NT2/D1 (cell line): ENCODE results near the gene RAD50.

Experiments
- DNase-seq: peaks from one replicate; pipeline ENCODE4 v3.0.0-alpha.2; 2011; ENCODE audit warnings: low read depth, low spot score
- H3K27me3 ChIP-seq: 2 replicates; pipeline ENCODE4 v1.6.0; 2011; ENCODE audit warnings: mild to moderate bottlenecking; ENCODE audit not compliant: insufficient read length, insufficient read depth
- H3K36me3 ChIP-seq: 2 replicates; pipeline ENCODE4 v1.6.1; 2011; ENCODE audit warnings: mild to moderate bottlenecking, low read length, mixed read lengths; ENCODE audit not compliant: insufficient read depth, insufficient read length
- H3K4me1 ChIP-seq: 2 replicates; pipeline ENCODE4 v1.5.1; 2011; ENCODE audit not compliant: insufficient read depth, insufficient read length
- H3K4me3 ChIP-seq: 2 replicates; pipeline ENCODE4 v1.5.1; 2011; ENCODE audit warnings: low read depth; ENCODE audit not compliant: insufficient read length
- H3K9ac ChIP-seq: 2 replicates; pipeline ENCODE4 v1.6.0; 2011; ENCODE audit warnings: low read depth; ENCODE audit not compliant: insufficient read length
- H3K9me3 ChIP-seq: 2 replicates; pipeline ENCODE4 v1.5.1; 2011; ENCODE audit warnings: mild to moderate bottlenecking, low read length; ENCODE audit not compliant: insufficient read depth
- SUZ12 ChIP-seq: IDR thresholded peaks from 2 replicates; pipeline ENCODE4 v1.6.1; 2011; ENCODE audit not compliant: insufficient read length, insufficient read depth; ENCODE audit errors: extremely low read depth
- YY1 ChIP-seq: IDR thresholded peaks from 2 replicates; pipeline ENCODE4 v1.6.1; 2011; ENCODE audit not compliant: insufficient read length, insufficient read depth
- ZNF274 ChIP-seq: IDR thresholded peaks from 2 replicates; pipeline ENCODE4 v1.6.1; 2011; ENCODE audit warnings: mild to moderate bottlenecking, low read depth, low read length

RAD50 gene

DNA sequence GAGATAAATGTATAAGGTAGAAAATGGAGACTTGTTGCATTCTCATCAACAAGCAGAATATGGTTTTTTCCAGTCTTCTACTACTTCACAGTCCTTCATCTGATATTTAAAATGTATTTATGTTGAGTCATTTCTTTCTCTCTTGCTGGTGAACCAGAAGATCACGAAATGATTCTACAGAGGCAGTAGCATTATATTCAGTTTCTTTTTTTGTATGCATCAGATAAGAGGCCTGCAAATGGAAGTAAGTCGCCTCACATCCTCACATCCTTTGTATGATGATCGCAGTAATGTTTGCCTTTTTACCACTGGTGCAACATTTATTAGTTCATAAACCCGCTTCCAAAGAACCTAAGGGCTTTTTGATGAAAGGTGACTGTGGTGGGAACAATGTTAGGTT is 79.1 kb downstream of the RAD50 start:
- no peaks in the 10 kb centered on the region for H3K9me3 ChIP-seq
- TF ChIP-seq SUZ12 (no peak), YY1 (no peak), ZNF274 (no peak)
- H3K27me3 ChIP-seq = no peaks in the 10 kb centered on the region
- peaks cover 23% of the 10 kb centered on the region for H3K36me3 ChIP-seq
- H3K4me3 ChIP-seq = no peak overlapping the region
- H3K9ac ChIP-seq = no peak overlapping the region
- no peak for DNase-seq
- no peaks in the 10 kb centered on the region for H3K4me1 ChIP-seq

DNA sequence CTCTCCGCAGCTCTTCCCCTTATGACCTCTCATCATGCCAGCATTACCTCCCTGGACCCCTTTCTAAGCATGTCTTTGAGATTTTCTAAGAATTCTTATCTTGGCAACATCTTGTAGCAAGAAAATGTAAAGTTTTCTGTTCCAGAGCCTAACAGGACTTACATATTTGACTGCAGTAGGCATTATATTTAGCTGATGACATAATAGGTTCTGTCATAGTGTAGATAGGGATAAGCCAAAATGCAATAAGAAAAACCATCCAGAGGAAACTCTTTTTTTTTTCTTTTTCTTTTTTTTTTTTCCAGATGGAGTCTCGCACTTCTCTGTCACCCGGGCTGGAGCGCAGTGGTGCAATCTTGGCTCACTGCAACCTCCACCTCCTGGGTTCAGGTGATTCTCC is 80.5 kb downstream of the RAD50 start:
- no peak for DNase-seq
- no peak for TF ChIP-seq SUZ12
- TF ChIP-seq YY1 = no peak
- TF ChIP-seq ZNF274 = no peak
- H3K9ac ChIP-seq = no peak overlapping the region
- H3K4me3 ChIP-seq = no peak overlapping the region
- H3K36me3 ChIP-seq = peaks cover 35% of the 10 kb centered on the region
- H3K27me3 ChIP-seq = no peaks in the 10 kb centered on the region
- H3K4me1 ChIP-seq = no peaks in the 10 kb centered on the region
- H3K9me3 ChIP-seq = no peaks in the 10 kb centered on the region

GRCh38 chr5:132639706-132640130 is 82.9 kb downstream of the RAD50 start:
- Histone ChIP-seq H3K27me3 (no peaks in the 10 kb centered on the region), H3K9me3 (no peaks in the 10 kb centered on the region), H3K4me3 (no peak overlapping the region), H3K9ac (no peak overlapping the region), H3K36me3 (peaks cover 50% of the 10 kb centered on the region), H3K4me1 (no peaks in the 10 kb centered on the region)
- no peak for TF ChIP-seq YY1
- no peak for TF ChIP-seq ZNF274
- TF ChIP-seq SUZ12 = no peak
- DNase-seq = no peak

DNA sequence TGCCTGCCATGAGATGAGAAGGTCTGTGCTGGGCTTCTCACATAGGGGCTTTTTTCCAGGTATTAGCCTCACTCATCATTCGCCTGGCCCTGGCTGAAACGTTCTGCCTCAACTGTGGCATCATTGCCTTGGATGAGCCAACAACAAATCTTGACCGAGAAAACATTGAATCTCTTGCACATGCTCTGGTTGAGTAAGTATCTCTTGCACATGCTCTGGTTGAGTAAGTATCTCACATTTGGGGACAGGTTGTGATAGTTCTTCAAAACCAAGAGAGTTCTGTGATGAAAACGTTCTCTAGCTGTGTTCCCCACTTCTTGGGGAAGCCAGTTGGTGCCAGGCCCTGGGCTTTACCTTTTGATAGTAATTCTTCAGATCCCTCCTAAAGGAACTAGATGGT is 83.8 kb downstream of the RAD50 start:
- H3K36me3 ChIP-seq = peaks cover 47% of the 10 kb centered on the region
- no peak for DNase-seq
- TF ChIP-seq YY1 = no peak
- no peak for TF ChIP-seq SUZ12
- TF ChIP-seq ZNF274 = no peak
- no peaks in the 10 kb centered on the region for H3K9me3 ChIP-seq
- no peaks in the 10 kb centered on the region for H3K27me3 ChIP-seq
- no peak overlapping the region for H3K9ac ChIP-seq
- H3K4me1 ChIP-seq = no peaks in the 10 kb centered on the region
- H3K4me3 ChIP-seq = no peak overlapping the region

DNA sequence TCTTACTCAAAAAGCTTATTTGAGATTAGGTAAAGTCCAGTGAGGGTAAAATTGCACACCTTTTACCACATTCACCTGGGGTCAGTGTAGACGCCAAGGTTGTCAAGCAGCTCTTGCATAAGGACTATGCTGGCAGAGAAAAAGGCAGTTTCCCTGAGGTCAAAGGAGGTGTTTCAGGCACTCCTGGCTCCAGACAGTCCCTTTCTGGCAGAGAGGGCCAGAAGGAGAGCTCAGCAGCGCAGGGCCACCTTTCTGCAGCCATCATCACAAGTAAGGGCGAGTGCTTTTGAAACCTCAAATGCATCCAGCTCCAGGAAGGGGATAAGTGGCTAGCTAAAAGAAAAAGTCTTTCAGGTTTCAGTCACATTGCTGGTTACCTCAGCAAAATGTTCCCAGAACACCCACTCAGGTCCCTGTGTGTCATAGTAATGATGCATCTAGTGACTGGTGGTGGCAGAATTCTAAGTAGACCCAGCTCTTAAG is 84.5 kb downstream of the RAD50 start:
- Histone ChIP-seq H3K4me1 (no peaks in the 10 kb centered on the region), H3K36me3 (peaks cover 47% of the 10 kb centered on the region), H3K9me3 (no peaks in the 10 kb centered on the region), H3K9ac (no peak overlapping the region), H3K4me3 (no peak overlapping the region), H3K27me3 (no peaks in the 10 kb centered on the region)
- TF ChIP-seq ZNF274 (no peak), YY1 (no peak), SUZ12 (no peak)
- DNase-seq = no peak

DNA sequence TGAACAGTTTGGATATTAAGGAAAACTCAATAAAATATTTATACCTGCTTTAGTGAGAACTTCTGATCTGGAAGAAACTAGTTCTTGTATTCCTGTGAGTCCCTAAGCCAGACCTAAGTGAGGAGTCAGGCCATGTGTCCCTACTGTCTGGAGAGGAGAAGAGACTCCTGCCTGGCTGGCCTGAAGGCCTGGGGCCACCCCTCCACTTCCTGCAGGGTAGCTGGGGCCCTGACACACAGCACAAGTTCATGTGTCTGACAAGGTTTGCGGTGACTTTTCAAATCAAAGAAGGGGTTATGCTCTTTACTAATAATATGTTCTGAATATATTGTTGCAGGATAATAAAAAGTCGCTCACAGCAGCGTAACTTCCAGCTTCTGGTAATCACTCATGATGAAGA is 85.1 kb downstream of the RAD50 start:
- H3K36me3 ChIP-seq = peaks cover 47% of the 10 kb centered on the region
- DNase-seq = no peak
- no peaks in the 10 kb centered on the region for H3K4me1 ChIP-seq
- H3K9me3 ChIP-seq = no peaks in the 10 kb centered on the region
- TF ChIP-seq SUZ12 = no peak
- no peak for TF ChIP-seq YY1
- no peak for TF ChIP-seq ZNF274
- no peak overlapping the region for H3K4me3 ChIP-seq
- H3K9ac ChIP-seq = no peak overlapping the region
- H3K27me3 ChIP-seq = no peaks in the 10 kb centered on the region

- Histone ChIP-seq H3K9me3 (no peaks in the 10 kb centered on the region), H3K36me3 (peaks cover 35% of the 10 kb centered on the region), H3K27me3 (no peaks in the 10 kb centered on the region), H3K9ac (no peak overlapping the region), H3K4me1 (no peaks in the 10 kb centered on the region), H3K4me3 (no peak overlapping the region)
- no peak for DNase-seq
- TF ChIP-seq YY1 = no peak
- no peak for TF ChIP-seq SUZ12
- no peak for TF ChIP-seq ZNF274
These were observed 87.4 kb downstream of the RAD50 start for GRCh38 chr5:132644177-132644576.
